ENCODE measurements around the gene TES. TPM values are rescaled to one million over a fixed set of nuclear protein-coding genes. Genes with fewer than 3 reads are reported as not detected.
A peak's percentile ranks its signal among the peaks of the same experiment; 100 is the strongest.

The TES gene
- total and polyA plus RNA-seq, 9 of the 15 experiments (the other 6 are each of a cell fraction or from before 2014, with no cell fraction given): 20.7 to 61.6 (median 53.8) TPM

DNA sequence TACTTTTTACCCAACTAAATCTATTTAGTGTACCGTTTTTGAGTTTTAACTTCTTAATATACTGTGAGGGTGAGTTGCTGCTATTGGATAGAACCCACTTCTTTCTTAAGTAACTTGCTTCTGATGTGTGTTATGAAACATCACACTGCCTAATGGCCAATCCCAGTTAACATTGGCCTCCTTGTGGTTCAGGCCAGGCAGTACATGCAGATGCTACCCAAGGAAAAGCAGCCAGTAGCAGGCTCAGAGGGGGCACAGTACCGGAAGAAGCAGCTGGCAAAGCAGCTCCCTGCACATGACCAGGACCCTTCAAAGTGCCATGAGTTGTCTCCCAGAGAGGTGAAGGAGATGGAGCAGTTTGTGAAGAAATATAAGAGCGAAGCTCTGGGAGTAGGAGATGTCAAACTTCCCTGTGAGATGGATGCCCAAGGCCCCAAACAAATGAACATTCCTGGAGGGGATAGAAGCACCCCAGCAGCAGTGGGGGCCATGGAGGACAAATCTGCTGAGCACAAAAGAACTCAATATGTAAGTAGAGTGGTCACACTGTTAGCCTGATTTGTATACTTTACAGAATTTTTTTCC lies 39.7 kb downstream of the TES start:
- no TSS peak for BruUV-seq (replicated peaks)
- Histone ChIP-seq H4K20me1 (replicated peaks; ENCODE audit: control insufficient read depth, insufficient read depth, low read length) (no peaks in the 10 kb centered on the region), H3K79me2 (ENCODE audit: control insufficient read depth, insufficient read depth, low read length) (no peaks in the 10 kb centered on the region), H3K9ac (ENCODE audit: insufficient read depth in 1 of 2, low read depth in 2 of 2, low read length in 2 of 2) (no peak overlapping the region), H3K9me3 (replicated peaks; ENCODE audit: control insufficient read depth, insufficient read depth, low read depth, low read length) (no peaks in the 10 kb centered on the region), H3K9me1 (ENCODE audit: control insufficient read depth, insufficient read depth, low read length) (no peaks in the 10 kb centered on the region), H3K4me3 (no peak overlapping the region), H3K27ac (ENCODE audit: extremely low read depth, low read depth, low read length) (no peak overlapping the region), H2AFZ (ENCODE audit: low read depth, low read length) (no peak overlapping the region), H3K27me3 (ENCODE audit: control insufficient read depth in 2 of 2, insufficient read depth in 2 of 2, low read length in 2 of 2) (no peaks in the 10 kb centered on the region), H3K36me3 (ENCODE audit: control insufficient read depth, insufficient read depth, low read length) (peaks cover 26% of the 10 kb centered on the region), H3K4me2 (ENCODE audit: insufficient read depth, low read length) (no peak overlapping the region), H3K4me1 (replicated peaks in 1 of 2; ENCODE audit: control insufficient read depth in 2 of 2, insufficient read depth in 2 of 2, low read length in 2 of 2) (no peaks in the 10 kb centered on the region)
- CTCF ChIA-PET (ENCODE audit: low intra/inter-chr PET ratio): interaction anchor here (0.7 kb wide), 1 partner anchor 69 kb away, joined by 3 read pairs; no protein-coding TSS in a partner anchor
- POLR2A ChIA-PET: interaction anchor here (0.7 kb wide), 1 partner anchor 378 kb away, joined by 3 read pairs; no protein-coding TSS in a partner anchor
- 56% methylated on average over 3 of the region's 3 CpGs for WGBS (ENCODE audit: insufficient coverage, low coverage, missing lambda C conversion rate)
- FAIRE-seq: peak; percentile 42
- intact Hi-C loops (cut with micrococcal nuclease) (no loop called here), in situ Hi-C loops (cut with MboI) (no loop called here)
- peak; percentile 25 to 52 (median 44) for DNase-seq (ENCODE audit: extremely low read depth in 1 of 4, low spot score in 3 of 4)
- ATAC-seq: peak; percentile 88
- TF ChIP-seq SP1 (CRISPR knock-in tag; IDR thresholded peaks at IDR 0.05) (no peak), SMC3 (conservative IDR thresholded peaks at IDR 0.05; ENCODE audit: insufficient read depth, low read depth, low read length) (peak; percentile 63), HSF4 (CRISPR knock-in tag; IDR thresholded peaks at IDR 0.05; ENCODE audit: borderline replicate concordance) (no peak), RAD21 (CRISPR knock-in tag; conservative IDR thresholded peaks at IDR 0.05 in 1 of 2, IDR thresholded peaks at IDR 0.05 in 1 of 2) (peak in 1 of 2 experiments; percentile 41; a peak in 2 of 4 replicates)
- TF ChIP-seq, protein P1, sequence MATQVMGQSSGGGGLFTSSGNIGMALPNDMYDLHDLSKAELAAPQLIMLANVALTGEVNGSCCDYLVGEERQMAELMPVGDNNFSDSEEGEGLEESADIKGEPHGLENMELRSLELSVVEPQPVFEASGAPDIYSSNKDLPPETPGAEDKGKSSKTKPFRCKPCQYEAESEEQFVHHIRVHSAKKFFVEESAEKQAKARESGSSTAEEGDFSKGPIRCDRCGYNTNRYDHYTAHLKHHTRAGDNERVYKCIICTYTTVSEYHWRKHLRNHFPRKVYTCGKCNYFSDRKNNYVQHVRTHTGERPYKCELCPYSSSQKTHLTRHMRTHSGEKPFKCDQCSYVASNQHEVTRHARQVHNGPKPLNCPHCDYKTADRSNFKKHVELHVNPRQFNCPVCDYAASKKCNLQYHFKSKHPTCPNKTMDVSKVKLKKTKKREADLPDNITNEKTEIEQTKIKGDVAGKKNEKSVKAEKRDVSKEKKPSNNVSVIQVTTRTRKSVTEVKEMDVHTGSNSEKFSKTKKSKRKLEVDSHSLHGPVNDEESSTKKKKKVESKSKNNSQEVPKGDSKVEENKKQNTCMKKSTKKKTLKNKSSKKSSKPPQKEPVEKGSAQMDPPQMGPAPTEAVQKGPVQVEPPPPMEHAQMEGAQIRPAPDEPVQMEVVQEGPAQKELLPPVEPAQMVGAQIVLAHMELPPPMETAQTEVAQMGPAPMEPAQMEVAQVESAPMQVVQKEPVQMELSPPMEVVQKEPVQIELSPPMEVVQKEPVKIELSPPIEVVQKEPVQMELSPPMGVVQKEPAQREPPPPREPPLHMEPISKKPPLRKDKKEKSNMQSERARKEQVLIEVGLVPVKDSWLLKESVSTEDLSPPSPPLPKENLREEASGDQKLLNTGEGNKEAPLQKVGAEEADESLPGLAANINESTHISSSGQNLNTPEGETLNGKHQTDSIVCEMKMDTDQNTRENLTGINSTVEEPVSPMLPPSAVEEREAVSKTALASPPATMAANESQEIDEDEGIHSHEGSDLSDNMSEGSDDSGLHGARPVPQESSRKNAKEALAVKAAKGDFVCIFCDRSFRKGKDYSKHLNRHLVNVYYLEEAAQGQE (IDR thresholded peaks at IDR 0.05; ENCODE audit: borderline replicate concordance): peak; percentile 14; the same call in 1 of the 2 replicates
- TF ChIP-seq, protein P1 (CRISPR knock-in tag; IDR thresholded peaks at IDR 0.05; ENCODE audit: low read depth): no peak
- TF ChIP-seq, protein P2, sequence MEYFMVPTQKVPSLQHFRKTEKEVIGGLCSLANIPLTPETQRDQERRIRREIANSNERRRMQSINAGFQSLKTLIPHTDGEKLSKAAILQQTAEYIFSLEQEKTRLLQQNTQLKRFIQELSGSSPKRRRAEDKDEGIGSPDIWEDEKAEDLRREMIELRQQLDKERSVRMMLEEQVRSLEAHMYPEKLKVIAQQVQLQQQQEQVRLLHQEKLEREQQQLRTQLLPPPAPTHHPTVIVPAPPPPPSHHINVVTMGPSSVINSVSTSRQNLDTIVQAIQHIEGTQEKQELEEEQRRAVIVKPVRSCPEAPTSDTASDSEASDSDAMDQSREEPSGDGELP (CRISPR knock-in tag; IDR thresholded peaks at IDR 0.05; ENCODE audit: borderline replicate concordance): no peak
- TF ChIP-seq, protein P3, sequence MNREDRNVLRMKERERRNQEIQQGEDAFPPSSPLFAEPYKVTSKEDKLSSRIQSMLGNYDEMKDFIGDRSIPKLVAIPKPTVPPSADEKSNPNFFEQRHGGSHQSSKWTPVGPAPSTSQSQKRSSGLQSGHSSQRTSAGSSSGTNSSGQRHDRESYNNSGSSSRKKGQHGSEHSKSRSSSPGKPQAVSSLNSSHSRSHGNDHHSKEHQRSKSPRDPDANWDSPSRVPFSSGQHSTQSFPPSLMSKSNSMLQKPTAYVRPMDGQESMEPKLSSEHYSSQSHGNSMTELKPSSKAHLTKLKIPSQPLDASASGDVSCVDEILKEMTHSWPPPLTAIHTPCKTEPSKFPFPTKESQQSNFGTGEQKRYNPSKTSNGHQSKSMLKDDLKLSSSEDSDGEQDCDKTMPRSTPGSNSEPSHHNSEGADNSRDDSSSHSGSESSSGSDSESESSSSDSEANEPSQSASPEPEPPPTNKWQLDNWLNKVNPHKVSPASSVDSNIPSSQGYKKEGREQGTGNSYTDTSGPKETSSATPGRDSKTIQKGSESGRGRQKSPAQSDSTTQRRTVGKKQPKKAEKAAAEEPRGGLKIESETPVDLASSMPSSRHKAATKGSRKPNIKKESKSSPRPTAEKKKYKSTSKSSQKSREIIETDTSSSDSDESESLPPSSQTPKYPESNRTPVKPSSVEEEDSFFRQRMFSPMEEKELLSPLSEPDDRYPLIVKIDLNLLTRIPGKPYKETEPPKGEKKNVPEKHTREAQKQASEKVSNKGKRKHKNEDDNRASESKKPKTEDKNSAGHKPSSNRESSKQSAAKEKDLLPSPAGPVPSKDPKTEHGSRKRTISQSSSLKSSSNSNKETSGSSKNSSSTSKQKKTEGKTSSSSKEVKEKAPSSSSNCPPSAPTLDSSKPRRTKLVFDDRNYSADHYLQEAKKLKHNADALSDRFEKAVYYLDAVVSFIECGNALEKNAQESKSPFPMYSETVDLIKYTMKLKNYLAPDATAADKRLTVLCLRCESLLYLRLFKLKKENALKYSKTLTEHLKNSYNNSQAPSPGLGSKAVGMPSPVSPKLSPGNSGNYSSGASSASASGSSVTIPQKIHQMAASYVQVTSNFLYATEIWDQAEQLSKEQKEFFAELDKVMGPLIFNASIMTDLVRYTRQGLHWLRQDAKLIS (CRISPR knock-in tag; IDR thresholded peaks at IDR 0.05): no peak

All from K562 (cell line).